HG03064 (cell line): ENCODE results near the gene RNF11.
"Not testable (repeated sequence)": the region's sequence is repeated elsewhere in the genome, so short reads cannot be mapped to it uniquely, and the experiment has no call there.

Experiments
- ATAC-seq: cut with Tn5 transposase; IDR thresholded peaks from one replicate; pipeline ENCODE4 v1.9.1; 2021; ENCODE audit warnings: low read depth; ENCODE audit not compliant: unreplicated experiment

RNF11 gene, protein sequence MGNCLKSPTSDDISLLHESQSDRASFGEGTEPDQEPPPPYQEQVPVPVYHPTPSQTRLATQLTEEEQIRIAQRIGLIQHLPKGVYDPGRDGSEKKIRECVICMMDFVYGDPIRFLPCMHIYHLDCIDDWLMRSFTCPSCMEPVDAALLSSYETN

DNA sequence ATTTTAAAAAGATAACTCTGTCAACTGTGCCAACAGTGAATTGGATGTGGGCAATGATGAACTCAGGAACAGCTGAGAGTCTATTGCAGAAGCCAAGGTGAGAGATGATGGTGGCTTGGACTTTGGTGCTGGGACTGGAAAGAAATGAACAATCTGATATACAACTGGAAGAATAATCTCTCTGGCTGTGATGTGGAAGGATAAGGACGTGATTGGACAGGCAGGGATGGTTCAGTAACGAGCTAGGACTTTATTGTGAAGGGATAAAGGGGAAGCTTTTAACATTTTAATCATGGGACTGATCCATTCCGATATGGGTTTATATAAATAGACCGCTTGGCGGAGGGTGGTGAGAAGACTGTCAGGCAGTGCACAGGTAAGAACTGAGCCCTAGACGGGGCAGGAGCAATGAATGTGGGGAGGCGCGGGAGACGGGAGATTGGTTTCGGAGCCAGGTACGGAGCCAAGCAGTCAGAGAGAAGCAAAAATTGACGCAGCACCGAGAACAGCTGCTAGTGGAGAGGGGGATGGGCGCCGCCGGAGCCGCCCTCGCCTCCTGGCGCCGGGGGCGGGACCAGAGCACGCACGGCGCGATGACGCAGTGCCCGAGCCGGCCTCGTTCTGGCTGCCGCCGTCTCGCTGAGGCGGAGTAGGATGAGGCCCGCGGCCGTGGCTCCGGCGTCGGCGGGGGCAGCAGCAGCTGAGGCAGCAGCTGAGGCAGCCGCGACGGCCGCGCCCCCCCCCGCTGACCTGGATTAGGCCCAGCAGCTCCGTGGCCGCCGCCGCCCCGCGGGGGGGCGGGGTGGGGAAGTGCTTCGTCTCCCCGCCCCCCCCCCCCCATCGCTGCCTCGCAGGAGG, at the start of gene RNF11:
Gene RNF11 (plus strand): TSS at position 601 of the 858 bp plus-strand sequence. CDS start 484 bp downstream, outside the sequence.
- ATAC-seq: peak; percentile 72

DNA sequence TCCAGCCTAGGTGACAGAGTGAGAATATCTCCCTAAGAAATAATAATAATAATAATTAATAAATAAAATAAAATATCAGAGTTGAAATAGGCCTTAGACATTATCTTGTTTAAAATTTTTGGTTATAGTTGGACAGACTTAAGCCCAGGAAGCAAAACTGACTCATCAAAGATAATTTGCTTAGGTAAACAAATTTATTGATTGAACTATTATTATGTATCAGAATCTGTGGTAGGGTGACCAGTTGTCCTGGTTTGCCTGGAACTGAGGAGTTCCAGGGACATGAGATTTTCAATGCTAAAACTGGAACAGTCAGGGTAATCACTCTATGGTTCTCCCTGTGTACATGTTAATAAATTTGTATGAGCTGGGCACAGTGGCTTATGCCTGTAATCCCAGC, 47.8 kb upstream of the RNF11 start:
- ATAC-seq: no peak

DNA sequence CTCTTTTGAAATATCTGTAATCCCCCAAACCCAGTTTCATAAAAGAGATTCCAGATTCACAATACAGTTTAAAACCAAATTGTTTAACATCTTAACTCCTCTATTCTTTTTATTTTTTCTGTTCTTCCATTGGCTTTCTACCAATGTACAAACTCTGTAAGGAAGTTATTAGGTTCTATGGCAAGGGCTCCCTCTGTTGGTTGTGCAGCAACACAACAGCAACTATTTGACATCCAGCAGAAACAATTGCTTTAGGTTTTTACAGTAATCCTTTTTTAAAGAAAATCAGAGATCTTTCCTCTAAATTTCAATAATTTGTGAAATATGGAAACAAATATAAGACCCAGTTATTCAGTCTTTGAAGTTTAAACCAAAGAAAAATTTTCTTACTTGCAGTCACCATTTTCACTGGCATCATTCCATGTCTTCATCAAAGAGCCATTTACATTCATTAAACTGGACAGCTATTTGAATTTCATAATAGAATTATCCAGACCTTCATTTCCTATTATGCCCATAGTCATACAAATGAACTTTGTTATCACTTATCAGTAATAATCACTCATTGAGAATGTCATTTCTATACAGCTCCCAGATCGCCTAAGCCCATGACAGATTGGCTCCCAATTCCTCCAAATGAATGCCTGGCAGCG, 46.5 kb upstream of the RNF11 start:
- no peak for ATAC-seq

DNA sequence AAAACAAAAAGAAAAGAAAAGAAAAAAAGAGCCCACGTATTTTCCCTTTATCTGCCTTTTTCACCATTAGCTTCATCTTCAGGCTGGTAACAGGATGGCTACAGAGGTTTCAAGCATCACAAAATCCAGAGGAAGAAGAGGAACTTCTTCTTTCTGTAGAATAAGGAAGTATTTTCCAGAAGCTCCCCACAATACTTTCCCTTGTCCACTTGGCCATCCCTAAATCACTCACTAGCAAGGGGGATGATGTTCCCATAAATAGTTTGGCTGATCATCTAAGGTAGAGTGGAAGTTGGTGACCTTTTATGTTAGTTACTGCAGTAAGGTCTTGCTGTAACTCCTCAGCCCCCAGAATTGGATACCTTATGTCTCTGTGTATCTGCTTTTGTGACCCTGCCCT, 45.1 kb upstream of the RNF11 start:
- no peak for ATAC-seq

DNA sequence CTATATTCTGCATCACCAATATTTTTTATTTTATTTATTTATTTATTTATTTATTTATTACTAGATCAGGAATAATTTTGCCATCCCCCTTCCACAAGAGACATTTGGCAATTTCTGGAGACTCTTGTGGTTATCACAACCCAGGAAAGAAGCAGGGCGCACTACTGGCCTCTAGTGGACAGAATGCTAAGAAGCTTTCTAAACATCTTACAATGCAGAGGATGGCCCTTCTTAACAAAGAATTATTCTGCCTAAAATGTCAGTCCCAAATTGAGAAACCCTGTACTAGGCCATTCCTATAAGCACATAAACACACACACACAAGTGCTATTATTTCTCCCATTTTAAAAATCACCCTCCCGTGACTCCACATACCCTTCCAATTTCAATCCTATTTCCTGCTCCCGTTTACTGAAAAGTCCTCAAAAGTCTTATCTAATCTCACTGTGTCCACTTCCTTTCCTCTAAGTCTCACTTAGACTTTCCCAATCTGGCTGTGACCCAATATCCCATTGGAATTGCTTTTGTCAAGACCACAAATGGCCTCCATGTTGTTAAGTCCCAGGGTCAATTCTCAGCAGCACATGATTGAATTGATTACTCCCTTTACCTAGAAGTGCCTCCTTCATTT, 43.7 kb upstream of the RNF11 start:
- ATAC-seq: no peak

GRCh38 chr1:51193564-51193963, 42.5 kb upstream of the RNF11 start:
- ATAC-seq: no peak

DNA sequence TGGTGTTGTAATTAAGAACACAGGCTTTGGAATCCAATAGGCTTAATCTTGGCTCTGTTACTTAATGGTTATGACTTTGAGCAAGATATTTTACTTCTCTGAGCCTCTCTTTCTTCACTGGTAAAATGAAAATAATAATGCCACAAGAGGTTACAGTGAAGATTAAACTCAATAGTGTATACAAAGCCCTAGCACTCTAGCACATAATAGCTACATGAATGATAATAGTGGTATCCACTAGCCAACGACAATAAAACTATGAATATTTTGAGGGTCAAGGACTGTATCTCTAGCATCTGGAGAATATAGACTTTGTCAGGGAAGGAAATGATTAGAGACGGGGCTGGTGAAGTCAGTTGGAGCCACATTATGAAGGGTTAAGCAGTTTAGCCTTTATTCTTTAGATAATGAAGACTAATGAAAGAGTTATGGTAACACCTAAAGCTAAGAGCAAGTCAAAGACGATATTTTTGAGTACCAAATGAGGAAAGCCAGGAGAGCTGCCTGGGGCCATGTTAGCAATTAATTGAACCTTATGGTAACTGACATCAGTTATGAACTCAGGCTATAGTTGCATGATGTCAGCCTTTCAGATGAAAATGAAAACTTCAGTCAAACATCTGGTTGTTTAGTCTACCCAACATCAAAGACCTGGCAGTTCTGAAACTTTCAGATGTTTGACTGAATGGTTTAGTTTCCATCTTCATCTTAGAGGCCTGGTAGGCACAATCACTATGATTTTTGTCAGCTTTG, 32.8 kb upstream of the RNF11 start:
- peak; percentile 85 for ATAC-seq

- ATAC-seq: peak; percentile 26
Measured at GRCh38 chr1:51203874-51204245, 32.2 kb upstream of the RNF11 start.

DNA sequence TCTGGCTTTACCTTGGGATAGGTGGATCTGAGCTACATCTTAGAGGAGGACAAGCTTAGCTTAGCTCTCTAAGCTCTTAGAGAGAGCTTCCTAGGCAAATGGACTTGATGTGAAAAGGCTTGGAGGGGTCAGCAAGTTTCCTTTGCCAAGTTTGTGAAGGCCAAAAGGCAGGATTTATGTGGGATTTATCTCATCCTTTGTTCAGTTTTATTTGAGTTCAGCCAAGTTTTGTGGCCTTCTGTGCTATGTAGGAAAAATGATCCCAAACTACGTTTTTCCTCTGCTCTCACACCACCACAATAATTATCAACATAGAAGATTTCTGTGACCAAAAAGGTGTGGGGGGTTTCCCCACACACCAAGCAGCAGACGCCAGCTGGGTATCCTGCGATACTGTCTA, 26.0 kb upstream of the RNF11 start:
- no peak for ATAC-seq

DNA sequence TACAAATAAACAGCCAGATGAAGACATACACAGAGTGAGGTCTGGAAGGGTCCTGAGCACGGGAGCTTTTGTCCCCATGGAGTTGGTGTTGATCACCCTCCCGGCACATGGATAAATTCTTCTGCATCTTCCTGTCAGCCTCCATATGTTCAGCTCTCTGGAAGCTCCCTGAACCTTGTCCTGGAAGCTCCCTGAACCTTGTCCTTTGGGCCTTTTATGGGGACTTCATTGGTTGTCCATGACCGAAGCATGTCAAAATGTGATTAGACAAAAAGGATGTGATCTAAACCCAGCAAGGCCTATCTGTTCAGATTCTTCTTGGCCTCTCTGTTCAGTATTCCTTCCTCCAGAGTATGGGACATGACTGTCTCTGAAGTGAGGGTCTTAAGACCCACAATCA, 25.4 kb upstream of the RNF11 start:
- ATAC-seq: no peak

DNA sequence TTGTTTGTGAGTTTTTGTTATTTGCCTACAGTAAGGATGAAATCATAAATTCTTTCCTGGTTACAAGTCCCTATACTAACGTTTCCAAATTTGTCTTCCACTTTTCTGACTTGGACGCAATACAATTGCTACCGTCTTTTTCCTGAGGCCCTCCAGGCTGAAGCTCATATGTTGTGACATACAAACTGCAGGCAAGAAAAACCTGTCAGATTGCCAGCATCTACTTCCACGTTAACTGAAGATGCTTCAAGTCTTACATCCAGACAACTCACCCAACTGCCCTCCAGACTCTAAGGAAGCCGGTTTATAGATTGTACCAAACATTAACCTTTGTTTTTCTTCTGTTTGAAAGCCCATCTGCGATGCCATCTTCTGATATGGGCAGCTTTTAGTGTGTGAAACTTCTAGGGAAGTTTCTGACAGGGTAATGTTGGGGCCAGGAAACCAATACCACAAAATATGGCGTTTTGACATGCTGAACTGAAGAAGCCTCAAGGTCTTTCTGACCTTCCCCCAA, 21.4 kb upstream of the RNF11 start:
- peak; percentile 55 for ATAC-seq

DNA sequence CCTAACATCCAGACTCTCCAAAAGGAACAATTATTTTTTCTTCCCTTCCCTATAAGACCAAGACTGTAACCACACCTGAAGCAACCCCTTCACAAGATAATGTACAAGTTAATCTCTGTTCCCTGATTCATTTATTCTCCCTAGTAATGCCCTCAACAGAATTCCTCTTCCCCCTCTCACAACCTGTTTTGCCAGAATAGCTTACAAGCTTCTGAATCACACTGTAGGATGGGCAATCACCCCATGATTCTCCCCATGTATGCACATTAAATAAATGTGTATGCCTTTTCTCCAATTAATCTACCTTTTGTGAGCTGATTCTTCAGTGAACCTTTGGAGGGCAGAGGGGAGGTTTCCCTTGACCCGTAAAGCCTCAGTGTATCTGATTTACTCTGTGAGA, 20.9 kb upstream of the RNF11 start:
- ATAC-seq: no peak

DNA sequence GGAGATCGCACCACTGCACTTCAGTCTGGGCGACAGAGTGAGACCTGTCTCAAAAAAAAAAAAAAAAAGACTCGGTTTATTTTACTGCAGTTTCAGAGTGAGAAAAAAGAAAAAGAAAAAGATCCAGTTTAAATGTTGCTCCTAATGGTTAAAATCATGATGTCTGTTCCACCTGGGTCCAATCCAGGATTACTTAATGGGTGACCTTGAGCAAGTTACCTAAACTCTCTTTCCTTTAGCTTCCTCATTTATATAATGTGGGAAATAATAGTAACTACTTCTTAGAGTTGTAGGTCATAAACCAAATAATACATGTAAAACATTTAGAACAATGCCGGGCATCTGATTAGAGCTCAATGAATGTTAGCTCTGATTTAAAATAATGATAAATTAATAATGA, 19.4 kb upstream of the RNF11 start:
- no peak for ATAC-seq

GRCh38 chr1:51217101-51217500, 19.0 kb upstream of the RNF11 start:
- no peak for ATAC-seq

DNA sequence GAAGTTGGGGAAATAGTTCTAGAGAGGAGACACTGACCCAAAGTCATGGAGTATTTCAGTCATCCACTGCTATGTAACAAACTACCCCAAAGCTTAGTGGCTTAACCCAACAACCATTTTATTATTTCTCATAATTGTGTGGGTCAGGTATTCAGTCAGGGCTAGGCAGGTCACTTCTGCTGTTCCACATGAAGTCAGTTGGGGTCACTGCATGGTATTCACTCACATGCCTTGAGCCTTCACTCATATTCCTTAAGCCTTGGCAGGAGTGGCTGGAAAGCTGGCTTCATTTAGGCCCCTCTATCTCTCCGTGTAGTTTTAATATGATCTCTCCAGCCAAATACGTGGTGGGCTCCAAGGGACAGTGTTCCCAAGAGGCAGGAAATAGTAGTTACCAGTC, 17.5 kb upstream of the RNF11 start:
- no peak for ATAC-seq

- no peak for ATAC-seq
Measured at GRCh38 chr1:51219022-51219421, 17.1 kb upstream of the RNF11 start.

GRCh38 chr1:51221529-51221928, 14.5 kb upstream of the RNF11 start:
- ATAC-seq: not testable (repeated sequence)

- ATAC-seq: no peak
Measured at GRCh38 chr1:51222136-51222787, 13.8 kb upstream of the RNF11 start.

GRCh38 chr1:51222809-51223208, 13.3 kb upstream of the RNF11 start:
- no peak for ATAC-seq

DNA sequence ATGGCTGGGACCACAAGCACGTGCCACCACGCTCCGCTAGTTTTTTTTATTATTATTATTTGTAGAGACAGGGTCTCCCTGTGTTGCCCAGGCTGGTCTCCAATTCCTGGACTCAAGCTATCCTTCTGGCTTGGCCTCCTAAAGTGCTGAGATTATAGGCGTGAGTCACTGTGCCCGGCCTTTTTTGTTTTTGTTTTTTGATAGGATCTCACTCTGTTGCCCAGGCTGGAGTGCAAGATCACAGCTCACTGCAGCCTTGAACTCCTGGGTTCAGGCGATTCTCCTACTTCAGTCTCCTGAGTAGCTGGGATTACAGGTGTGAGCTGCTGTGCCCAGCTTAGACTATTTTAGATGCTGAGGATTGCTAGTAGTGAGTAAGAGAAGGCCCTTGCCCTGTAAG, 11.8 kb upstream of the RNF11 start:
- no peak for ATAC-seq
